Measurements from ENCODE around the gene CHDH.
A peak's percentile ranks its signal among the peaks of the same experiment; 100 is the strongest.

Gene CHDH

GRCh38 chr3:53807117-53807810, 39.0 kb downstream of the CHDH start:
- no CpG with 5 or more reads among the region's 15 CpGs for WGBS (ENCODE audit: extremely low coverage, insufficient coverage, low lambda C conversion rate)
- H3K4me3 ChIP-seq (ENCODE audit: low read length), result no peak overlapping the region
- no peak overlapping the region for H3K4ac ChIP-seq (ENCODE audit: low read depth, low read length)
- no peak overlapping the region for H3K27ac ChIP-seq (ENCODE audit: low read depth, low read length)
- no peaks in the 10 kb centered on the region for H3K79me1 ChIP-seq (ENCODE audit: low read length)
- H3K4me1 ChIP-seq (ENCODE audit: control insufficient read depth, low read depth, low read length), result no peaks in the 10 kb centered on the region
- no peak for DNase-seq
- H2AK5ac ChIP-seq (ENCODE audit: low read length), result no peak overlapping the region
- no peak overlapping the region for H3K9ac ChIP-seq (ENCODE audit: low read length)
- no peak overlapping the region for H2BK15ac ChIP-seq (replicated peaks; ENCODE audit: low read depth)
- no peak overlapping the region for H4K5ac ChIP-seq (ENCODE audit: low read length)
- peak overlapping the region; percentile 25 for H3K56ac ChIP-seq (ENCODE audit: low read length)
- no peak overlapping the region for H4K8ac ChIP-seq (ENCODE audit: low read depth, low read length)
- H3K79me2 ChIP-seq (ENCODE audit: control insufficient read depth, insufficient read depth, low read length), result no peaks in the 10 kb centered on the region
- H2BK5ac ChIP-seq (ENCODE audit: low read length), result no peak overlapping the region
- H3K36me3 ChIP-seq (ENCODE audit: control insufficient read depth, insufficient read depth, low read length), result no peaks in the 10 kb centered on the region
- no peaks in the 10 kb centered on the region for H3K27me3 ChIP-seq (ENCODE audit: insufficient read depth, low read length, poor library complexity)
- H3K23ac ChIP-seq (ENCODE audit: low read length), result no peak overlapping the region
- no peak overlapping the region for H2BK120ac ChIP-seq (ENCODE audit: low read depth, low read length)
- H3K4me2 ChIP-seq (ENCODE audit: low read length), result no peak overlapping the region
- no peak overlapping the region for H3K18ac ChIP-seq (ENCODE audit: low read length)

GRCh38 chr3:53806182-53807116, 39.8 kb downstream of the CHDH start:
- H2BK120ac ChIP-seq (ENCODE audit: low read depth, low read length), result no peak overlapping the region
- no peak overlapping the region for H2AK5ac ChIP-seq (ENCODE audit: low read length)
- no peak overlapping the region for H4K5ac ChIP-seq (ENCODE audit: low read length)
- no peak overlapping the region for H3K4me2 ChIP-seq (ENCODE audit: low read length)
- H3K79me1 ChIP-seq (ENCODE audit: low read length), result no peaks in the 10 kb centered on the region
- peak overlapping the region; percentile 45 for H3K23ac ChIP-seq (ENCODE audit: low read length)
- no peak overlapping the region for H4K8ac ChIP-seq (ENCODE audit: low read depth, low read length)
- H2BK5ac ChIP-seq (ENCODE audit: low read length), result no peak overlapping the region
- H3K9ac ChIP-seq (ENCODE audit: low read length), result no peak overlapping the region
- no peaks in the 10 kb centered on the region for H3K4me1 ChIP-seq (ENCODE audit: control insufficient read depth, low read depth, low read length)
- H3K27ac ChIP-seq (ENCODE audit: low read depth, low read length), result no peak overlapping the region
- no peak overlapping the region for H3K4me3 ChIP-seq (ENCODE audit: low read length)
- no peak overlapping the region for H3K4ac ChIP-seq (ENCODE audit: low read depth, low read length)
- DNase-seq, result no peak
- no peak overlapping the region for H3K18ac ChIP-seq (ENCODE audit: low read length)
- no peak overlapping the region for H2BK15ac ChIP-seq (replicated peaks; ENCODE audit: low read depth)
- no peak overlapping the region for H3K56ac ChIP-seq (ENCODE audit: low read length)
- H3K36me3 ChIP-seq (ENCODE audit: control insufficient read depth, insufficient read depth, low read length), result no peaks in the 10 kb centered on the region
- no CpG with 5 or more reads among the region's 10 CpGs for WGBS (ENCODE audit: extremely low coverage, insufficient coverage, low lambda C conversion rate)
- no peaks in the 10 kb centered on the region for H3K79me2 ChIP-seq (ENCODE audit: control insufficient read depth, insufficient read depth, low read length)
- no peaks in the 10 kb centered on the region for H3K27me3 ChIP-seq (ENCODE audit: insufficient read depth, low read length, poor library complexity)

DNA sequence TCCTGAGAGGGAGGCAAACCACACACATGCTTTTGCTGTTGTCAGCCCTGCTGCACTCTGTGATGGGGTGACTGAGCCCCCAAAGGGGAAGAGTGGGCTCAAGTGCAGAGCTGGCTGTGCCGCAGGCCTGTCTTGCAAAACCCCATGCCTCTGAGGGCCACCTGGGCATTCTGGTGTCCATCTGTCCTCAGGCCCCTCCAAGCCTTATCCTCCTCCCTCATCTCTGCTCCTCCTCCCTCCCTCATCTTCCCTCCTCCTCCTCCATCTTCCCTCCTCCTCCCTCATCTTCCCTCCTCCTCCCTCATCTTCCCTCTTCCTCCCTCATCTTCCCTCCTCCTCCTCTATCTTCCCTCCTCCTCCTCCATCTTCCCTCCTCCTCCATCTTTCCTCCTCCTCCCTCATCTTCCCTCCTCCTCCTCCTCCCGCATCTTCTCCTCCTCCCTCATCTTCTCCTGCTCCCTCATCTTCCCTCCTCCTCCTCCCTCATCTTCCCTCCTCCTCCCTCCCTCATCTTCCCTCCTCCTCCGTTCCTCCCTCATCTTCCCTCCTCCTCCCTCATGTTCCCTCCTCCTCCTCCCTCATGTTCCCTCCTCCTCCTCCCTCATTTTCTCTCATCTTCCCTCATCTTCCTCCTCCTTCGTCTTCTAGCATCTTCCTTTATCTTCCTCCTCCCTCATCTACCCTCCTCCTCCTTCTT, 40.6 kb downstream of the CHDH start:
- no peak overlapping the region for H4K5ac ChIP-seq (ENCODE audit: low read length)
- 100% methylated on average over 3 of the region's 4 CpGs for WGBS (ENCODE audit: extremely low coverage, insufficient coverage, low lambda C conversion rate)
- H3K4me2 ChIP-seq (ENCODE audit: low read length), result no peak overlapping the region
- H3K36me3 ChIP-seq (ENCODE audit: control insufficient read depth, insufficient read depth, low read length), result no peaks in the 10 kb centered on the region
- no peak overlapping the region for H3K4ac ChIP-seq (ENCODE audit: low read depth, low read length)
- no peak overlapping the region for H2BK120ac ChIP-seq (ENCODE audit: low read depth, low read length)
- H3K27me3 ChIP-seq (ENCODE audit: insufficient read depth, low read length, poor library complexity), result no peaks in the 10 kb centered on the region
- no peaks in the 10 kb centered on the region for H3K79me1 ChIP-seq (ENCODE audit: low read length)
- no peak for DNase-seq
- no peak overlapping the region for H3K23ac ChIP-seq (ENCODE audit: low read length)
- H3K79me2 ChIP-seq (ENCODE audit: control insufficient read depth, insufficient read depth, low read length), result no peaks in the 10 kb centered on the region
- H3K4me3 ChIP-seq (ENCODE audit: low read length), result no peak overlapping the region
- H3K9ac ChIP-seq (ENCODE audit: low read length), result no peak overlapping the region
- H3K4me1 ChIP-seq (ENCODE audit: control insufficient read depth, low read depth, low read length), result no peaks in the 10 kb centered on the region
- H3K27ac ChIP-seq (ENCODE audit: low read depth, low read length), result no peak overlapping the region
- no peak overlapping the region for H2BK15ac ChIP-seq (replicated peaks; ENCODE audit: low read depth)
- H3K56ac ChIP-seq (ENCODE audit: low read length), result no peak overlapping the region
- no peak overlapping the region for H3K18ac ChIP-seq (ENCODE audit: low read length)
- H4K8ac ChIP-seq (ENCODE audit: low read depth, low read length), result no peak overlapping the region
- no peak overlapping the region for H2AK5ac ChIP-seq (ENCODE audit: low read length)
- H2BK5ac ChIP-seq (ENCODE audit: low read length), result no peak overlapping the region

DNA sequence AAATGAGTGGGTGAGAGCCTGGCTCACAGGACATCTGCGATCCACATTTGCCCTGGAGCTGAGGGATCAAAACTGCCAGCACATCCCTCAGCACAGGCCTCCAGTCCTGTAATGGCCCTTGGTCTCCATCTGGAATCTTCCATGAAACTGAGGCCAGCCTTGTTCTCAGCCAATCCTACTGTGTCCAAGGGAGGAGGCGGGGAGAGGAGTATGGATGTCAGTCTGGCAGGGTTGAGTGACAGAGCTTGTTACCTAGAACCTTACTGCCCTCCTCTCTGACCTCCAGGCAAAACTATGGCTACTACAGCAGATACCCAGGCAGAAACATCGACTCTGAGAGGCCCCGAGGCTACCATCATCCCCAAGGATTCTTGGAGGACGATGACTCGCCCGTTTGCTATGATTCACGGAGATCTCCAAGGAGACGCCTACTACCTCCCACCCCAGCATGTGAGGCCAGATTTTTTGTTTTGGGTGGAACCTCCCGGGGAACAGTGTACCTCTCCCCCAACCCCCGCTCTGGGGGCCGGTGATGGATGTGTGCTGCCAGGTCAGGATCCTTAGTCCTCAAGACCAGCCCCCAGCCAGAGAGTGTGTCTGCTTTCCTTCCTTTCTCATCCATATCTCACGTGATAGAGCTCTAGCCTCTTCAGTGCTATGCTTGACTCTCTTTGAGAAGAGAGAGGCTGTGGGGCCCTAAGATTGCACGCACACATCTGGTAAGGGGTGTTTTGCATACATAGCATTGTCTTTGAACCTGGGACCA, 41.3 kb downstream of the CHDH start:
- Histone ChIP-seq H3K18ac (ENCODE audit: low read length) (no peak overlapping the region), H3K36me3 (ENCODE audit: control insufficient read depth, insufficient read depth, low read length) (no peaks in the 10 kb centered on the region), H2BK5ac (ENCODE audit: low read length) (no peak overlapping the region), H3K27ac (ENCODE audit: low read depth, low read length) (no peak overlapping the region), H4K5ac (ENCODE audit: low read length) (no peak overlapping the region), H3K4me1 (ENCODE audit: control insufficient read depth, low read depth, low read length) (no peaks in the 10 kb centered on the region), H2BK120ac (ENCODE audit: low read depth, low read length) (no peak overlapping the region), H3K79me2 (ENCODE audit: control insufficient read depth, insufficient read depth, low read length) (no peaks in the 10 kb centered on the region), H2AK5ac (ENCODE audit: low read length) (no peak overlapping the region), H3K4me3 (ENCODE audit: low read length) (no peak overlapping the region), H3K4me2 (ENCODE audit: low read length) (no peak overlapping the region), H3K79me1 (ENCODE audit: low read length) (no peaks in the 10 kb centered on the region), H3K4ac (ENCODE audit: low read depth, low read length) (no peak overlapping the region), H3K56ac (ENCODE audit: low read length) (no peak overlapping the region), H3K23ac (ENCODE audit: low read length) (no peak overlapping the region), H4K8ac (ENCODE audit: low read depth, low read length) (no peak overlapping the region), H3K9ac (ENCODE audit: low read length) (no peak overlapping the region), H3K27me3 (ENCODE audit: insufficient read depth, low read length, poor library complexity) (no peaks in the 10 kb centered on the region), H2BK15ac (replicated peaks; ENCODE audit: low read depth) (no peak overlapping the region)
- DNase-seq, result peak; percentile 95
- no CpG with 5 or more reads among the region's 14 CpGs for WGBS (ENCODE audit: extremely low coverage, insufficient coverage, low lambda C conversion rate)

DNA sequence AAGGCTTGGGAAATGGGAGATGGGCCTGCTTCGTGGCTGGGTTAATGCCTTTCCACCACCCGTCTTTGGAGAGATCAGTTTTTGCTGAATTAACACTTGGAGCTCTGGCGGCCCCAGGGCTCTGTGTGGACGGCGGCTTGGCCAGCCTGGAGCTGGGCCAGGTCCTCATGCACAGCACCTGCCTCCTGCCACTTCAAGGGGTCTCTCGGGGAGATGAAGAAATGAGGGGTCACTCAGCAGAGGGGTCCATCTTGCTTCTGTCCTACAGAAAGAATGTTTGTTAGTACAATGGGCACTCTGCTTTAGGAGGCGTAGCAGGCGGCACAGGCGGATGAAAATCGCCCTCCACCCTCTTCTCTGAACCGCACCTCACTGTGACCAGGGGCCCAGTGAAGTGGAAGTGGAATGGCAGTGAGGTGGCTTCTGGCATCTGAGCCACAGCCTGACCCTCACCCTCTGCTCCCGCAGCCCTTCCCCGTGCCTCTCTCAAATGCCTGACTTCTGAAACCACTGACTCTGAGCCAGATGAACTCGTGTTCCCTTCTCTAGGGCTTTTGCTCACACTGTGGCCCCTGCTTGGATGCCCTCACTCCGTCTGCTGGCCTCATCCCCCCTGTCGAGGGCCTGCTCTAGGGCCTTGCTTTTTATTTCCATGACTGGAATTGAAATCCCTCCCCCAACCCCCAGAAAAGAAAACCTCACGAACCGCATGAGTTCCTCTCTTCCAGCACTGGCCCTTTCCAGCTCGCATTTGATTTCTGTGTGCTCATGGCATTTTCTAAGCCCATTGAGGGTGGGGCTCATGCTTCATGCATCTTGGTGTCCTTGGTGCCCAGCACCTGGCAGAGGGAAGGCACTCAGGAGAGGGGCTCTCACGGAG, 42.2 kb downstream of the CHDH start:
- no peak for DNase-seq
- H3K4me1 ChIP-seq (ENCODE audit: control insufficient read depth, low read depth, low read length), result no peaks in the 10 kb centered on the region

More for the DNA sequence above, 42.2 kb downstream of the CHDH start:
- WGBS (ENCODE audit: extremely low coverage, insufficient coverage, low lambda C conversion rate), result no CpG with 5 or more reads among the region's 20 CpGs
- no peak overlapping the region for H2BK120ac ChIP-seq (ENCODE audit: low read depth, low read length)
- H2BK5ac ChIP-seq (ENCODE audit: low read length), result no peak overlapping the region
- no peak overlapping the region for H3K4ac ChIP-seq (ENCODE audit: low read depth, low read length)
- no peak overlapping the region for H3K27ac ChIP-seq (ENCODE audit: low read depth, low read length)
- H3K9ac ChIP-seq (ENCODE audit: low read length), result no peak overlapping the region
- no peak overlapping the region for H2AK5ac ChIP-seq (ENCODE audit: low read length)
- no peaks in the 10 kb centered on the region for H3K79me2 ChIP-seq (ENCODE audit: control insufficient read depth, insufficient read depth, low read length)
- no peak overlapping the region for H4K5ac ChIP-seq (ENCODE audit: low read length)
- H3K18ac ChIP-seq (ENCODE audit: low read length), result no peak overlapping the region
- H3K4me2 ChIP-seq (ENCODE audit: low read length), result no peak overlapping the region
- no peaks in the 10 kb centered on the region for H3K27me3 ChIP-seq (ENCODE audit: insufficient read depth, low read length, poor library complexity)
- no peak overlapping the region for H3K4me3 ChIP-seq (ENCODE audit: low read length)
- no peak overlapping the region for H3K23ac ChIP-seq (ENCODE audit: low read length)
- no peak overlapping the region for H4K8ac ChIP-seq (ENCODE audit: low read depth, low read length)
- no peaks in the 10 kb centered on the region for H3K79me1 ChIP-seq (ENCODE audit: low read length)
- H3K56ac ChIP-seq (ENCODE audit: low read length), result no peak overlapping the region
- no peak overlapping the region for H2BK15ac ChIP-seq (replicated peaks; ENCODE audit: low read depth)
- no peaks in the 10 kb centered on the region for H3K36me3 ChIP-seq (ENCODE audit: control insufficient read depth, insufficient read depth, low read length)
